ENCODE measurements around the gene SMOC1. TPM values are rescaled to one million over a fixed set of nuclear protein-coding genes. Genes with fewer than 3 reads are reported as not detected.

Gene SMOC1
- total and polyA plus RNA-seq, 7 donors: 0.27 to 1.3 (median 0.74) TPM; not detected in 3

DNA sequence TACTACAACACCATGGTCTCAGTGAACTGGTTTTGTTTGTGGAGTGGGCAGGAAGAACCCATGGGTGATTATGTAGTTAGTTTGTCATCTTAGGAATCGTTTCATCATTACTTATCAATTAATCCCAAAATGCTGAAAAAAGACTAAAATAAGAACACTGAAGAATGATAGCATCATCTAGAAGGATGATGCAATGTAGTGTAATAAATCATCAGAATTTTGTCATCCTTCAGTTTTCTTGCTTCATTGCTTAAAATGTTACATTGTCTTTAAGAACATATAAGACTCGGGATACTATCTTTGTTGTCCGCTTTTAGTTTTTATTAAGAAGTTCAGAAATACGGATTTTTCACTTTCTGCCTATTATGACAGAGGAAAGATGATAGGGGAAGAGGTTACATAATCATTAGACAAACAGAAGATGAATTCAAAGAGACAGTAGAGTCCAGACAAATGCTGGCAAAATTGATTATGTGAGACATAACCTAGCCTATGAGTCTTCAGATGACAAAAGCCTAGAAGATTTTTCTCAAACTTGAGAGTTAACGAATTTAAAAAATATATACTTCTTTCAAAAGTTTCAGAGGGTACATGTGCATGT lies 10.8 kb upstream of the SMOC1 start:
- H3K27me3 ChIP-seq: no peaks in the 10 kb centered on the region
- H3K36me3 ChIP-seq: no peaks in the 10 kb centered on the region
- TF ChIP-seq POLR2AphosphoS5 (IDR thresholded peaks at IDR 0.05) (no peak), POLR2A (IDR thresholded peaks at IDR 0.05) (no peak), EP300 (IDR thresholded peaks at IDR 0.05) (no peak)
- TF ChIP-seq, protein P1, sequence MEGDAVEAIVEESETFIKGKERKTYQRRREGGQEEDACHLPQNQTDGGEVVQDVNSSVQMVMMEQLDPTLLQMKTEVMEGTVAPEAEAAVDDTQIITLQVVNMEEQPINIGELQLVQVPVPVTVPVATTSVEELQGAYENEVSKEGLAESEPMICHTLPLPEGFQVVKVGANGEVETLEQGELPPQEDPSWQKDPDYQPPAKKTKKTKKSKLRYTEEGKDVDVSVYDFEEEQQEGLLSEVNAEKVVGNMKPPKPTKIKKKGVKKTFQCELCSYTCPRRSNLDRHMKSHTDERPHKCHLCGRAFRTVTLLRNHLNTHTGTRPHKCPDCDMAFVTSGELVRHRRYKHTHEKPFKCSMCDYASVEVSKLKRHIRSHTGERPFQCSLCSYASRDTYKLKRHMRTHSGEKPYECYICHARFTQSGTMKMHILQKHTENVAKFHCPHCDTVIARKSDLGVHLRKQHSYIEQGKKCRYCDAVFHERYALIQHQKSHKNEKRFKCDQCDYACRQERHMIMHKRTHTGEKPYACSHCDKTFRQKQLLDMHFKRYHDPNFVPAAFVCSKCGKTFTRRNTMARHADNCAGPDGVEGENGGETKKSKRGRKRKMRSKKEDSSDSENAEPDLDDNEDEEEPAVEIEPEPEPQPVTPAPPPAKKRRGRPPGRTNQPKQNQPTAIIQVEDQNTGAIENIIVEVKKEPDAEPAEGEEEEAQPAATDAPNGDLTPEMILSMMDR (IDR thresholded peaks at IDR 0.05): no peak
- H3K4me1 ChIP-seq: no peaks in the 10 kb centered on the region
- intact Hi-C loops (cut with DNase I): no loop called here
- 84 to 89% methylated on average over 5 of the region's 5 CpGs for WGBS, 2 donors
- DNase-seq: no peak
- peaks cover 0 to 8% (median 2%) of the 10 kb centered on the region in 4 donors for H3K9me3 ChIP-seq
- H3K27ac ChIP-seq: no peak overlapping the region
- H3K4me3 ChIP-seq: no peak overlapping the region

DNA sequence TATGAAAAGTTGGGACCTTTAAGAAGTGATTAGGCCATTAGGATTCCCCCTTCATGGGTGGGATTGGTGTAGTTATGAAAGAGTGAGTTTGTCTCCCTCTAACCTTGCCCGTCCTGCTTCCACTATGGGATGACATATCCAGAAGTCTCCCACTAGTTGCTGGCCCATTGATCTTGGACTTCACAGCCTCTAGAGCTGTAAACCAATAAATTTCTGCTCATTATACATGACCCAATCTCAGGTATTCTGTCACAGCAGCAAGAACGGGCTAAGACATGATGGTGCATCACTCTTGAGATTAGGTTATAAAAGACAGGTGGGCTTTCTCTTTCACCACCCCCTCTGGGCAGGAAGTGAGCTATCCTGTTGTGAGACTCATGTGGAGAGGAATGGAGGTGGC lies 8.6 kb upstream of the SMOC1 start:
- no peak overlapping the region for H3K4me3 ChIP-seq
- no peak for TF ChIP-seq POLR2A (IDR thresholded peaks at IDR 0.05)
- no peak for TF ChIP-seq POLR2AphosphoS5 (IDR thresholded peaks at IDR 0.05)
- TF ChIP-seq, protein P1 (IDR thresholded peaks at IDR 0.05): no peak
- TF ChIP-seq EP300 (IDR thresholded peaks at IDR 0.05): no peak
- H3K27me3 ChIP-seq: no peaks in the 10 kb centered on the region
- no peaks in the 10 kb centered on the region for H3K4me1 ChIP-seq
- WGBS, 2 donors: 87 to 94% methylated on average over 2 of the region's 2 CpGs
- H3K27ac ChIP-seq: no peak overlapping the region
- DNase-seq: no peak
- intact Hi-C loops (cut with DNase I): no loop called here
- H3K9me3 ChIP-seq: no peaks in the 10 kb centered on the region
- H3K36me3 ChIP-seq: no peaks in the 10 kb centered on the region

DNA sequence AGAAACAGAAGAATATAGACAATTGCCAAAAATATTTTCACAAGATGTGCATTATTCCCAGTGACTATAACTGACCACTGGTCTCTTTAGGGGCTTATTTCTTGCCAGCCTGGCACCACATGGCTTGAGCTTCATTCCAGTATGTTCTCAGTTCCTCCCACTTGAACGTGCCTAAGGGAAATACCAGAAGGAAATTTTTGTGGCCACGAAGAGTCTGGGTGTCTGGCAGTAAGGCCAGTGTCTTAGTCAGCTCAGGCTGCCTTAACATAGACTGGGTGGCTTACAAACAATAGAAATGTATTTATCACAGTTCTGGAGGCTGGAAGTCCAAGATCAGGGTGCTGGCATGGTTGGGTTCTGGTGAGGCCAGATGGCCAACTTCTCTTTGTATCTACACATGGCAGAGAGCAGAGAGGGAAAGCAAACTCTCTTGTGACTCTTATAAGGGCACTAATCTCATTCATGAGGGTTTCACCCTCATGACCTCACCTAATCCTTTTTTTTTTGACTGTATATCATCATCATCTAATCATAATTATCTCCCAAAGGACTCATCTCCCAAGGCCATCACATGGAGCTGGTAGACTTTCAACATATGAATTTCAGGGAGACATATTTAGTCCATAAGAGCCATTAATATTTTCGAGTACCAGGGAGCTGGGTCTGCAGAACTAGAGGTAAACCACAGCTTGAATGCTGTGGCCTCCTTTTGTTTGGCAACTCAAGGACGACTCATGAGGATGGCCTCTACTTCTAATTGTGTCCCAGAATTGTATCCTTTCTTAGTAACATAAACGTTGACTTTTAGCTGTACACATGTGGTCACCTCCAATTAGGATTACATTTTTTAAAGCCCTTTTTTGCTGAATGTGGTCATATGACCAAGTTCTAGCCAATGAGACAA lies 5.1 kb upstream of the SMOC1 start:
- Histone ChIP-seq H3K27ac (no peak overlapping the region), H3K4me1 (peaks cover 0 to under 1% (median under 1%) of the 10 kb centered on the region in 4 donors), H3K4me3 (no peak overlapping the region), H3K36me3 (no peaks in the 10 kb centered on the region), H3K9me3 (no peaks in the 10 kb centered on the region), H3K27me3 (peaks cover under 1 to 14% (median 7%) of the 10 kb centered on the region in 3 donors)
- intact Hi-C loops (cut with DNase I): no loop called here
- WGBS, 2 donors: 75 to 78% methylated on average over 5 of the region's 5 CpGs
- DNase-seq: no peak
- no peak for TF ChIP-seq POLR2AphosphoS5 (IDR thresholded peaks at IDR 0.05)
- no peak for TF ChIP-seq POLR2A (IDR thresholded peaks at IDR 0.05)
- TF ChIP-seq, protein P1 (IDR thresholded peaks at IDR 0.05): no peak
- TF ChIP-seq EP300 (IDR thresholded peaks at IDR 0.05): no peak

DNA sequence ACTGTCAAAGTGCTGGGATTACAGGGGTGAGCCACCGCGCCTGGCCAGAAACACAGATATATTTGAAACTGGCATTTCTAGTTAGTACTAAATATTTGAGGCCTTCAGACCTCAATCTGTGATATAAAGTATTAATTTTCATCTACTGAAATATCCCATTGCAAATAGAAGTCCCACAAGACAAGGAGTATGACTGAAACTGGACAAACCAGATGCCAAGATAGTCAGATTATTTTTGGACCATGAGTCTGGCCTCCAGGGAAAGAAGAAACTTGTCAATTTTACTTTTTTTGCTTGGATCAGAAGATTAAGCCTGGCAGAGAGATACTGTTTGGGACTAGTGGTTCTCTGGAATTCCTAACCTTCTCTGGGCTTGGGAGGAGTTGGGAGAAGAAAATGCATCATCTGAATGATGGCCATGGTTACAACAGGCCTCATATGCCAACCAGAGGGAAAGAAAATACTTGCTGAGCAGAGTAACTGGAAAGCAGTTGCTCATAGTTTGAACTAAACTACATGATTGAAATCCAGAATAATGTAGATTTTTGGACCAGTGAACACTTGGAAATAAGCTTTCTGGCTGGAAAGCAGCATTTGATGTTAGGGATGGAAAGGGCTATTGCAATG lies 2.9 kb upstream of the SMOC1 start:
- Histone ChIP-seq H3K27me3 (peaks cover 6 to 35% (median 19%) of the 10 kb centered on the region in 3 donors), H3K36me3 (no peaks in the 10 kb centered on the region), H3K27ac (no peak overlapping the region), H3K4me1 (peaks cover 0 to 10% (median 3%) of the 10 kb centered on the region in 4 donors), H3K9me3 (no peaks in the 10 kb centered on the region), H3K4me3 (no peak overlapping the region)
- 39 to 41% methylated on average over 2 of the region's 2 CpGs for WGBS, 2 donors
- no peak for DNase-seq
- TF ChIP-seq EP300 (IDR thresholded peaks at IDR 0.05) (no peak), POLR2AphosphoS5 (IDR thresholded peaks at IDR 0.05) (no peak), POLR2A (IDR thresholded peaks at IDR 0.05) (no peak)
- TF ChIP-seq, protein P1 (IDR thresholded peaks at IDR 0.05): no peak
- intact Hi-C loops (cut with DNase I): no loop called here

Data from sigmoid colon (tissue), 7 donors.